CD4-positive, alpha-beta T cell (primary cell): Measurements from ENCODE around the gene NR5A2. TPM values are rescaled to one million over a fixed set of nuclear protein-coding genes. Genes with fewer than 3 reads are reported as not detected.

Source experiments
- ATAC-seq: fragments of 200-7000 bp; cut with Tn5 transposase; one replicate; pipeline ENCODE4 v1.10.0; 2022; ENCODE audit warnings: mild to moderate bottlenecking; ENCODE audit not compliant: poor library complexity
- CTCF ChIA-PET: fragments of 350-600 bp; sonication (Branson Sonifier 250); formaldehyde crosslinking; loops from one replicate; lab custom pipeline; 2021; ENCODE audit warnings: antibody characterized with exemption, inconsistent platforms; lab: Charles Lee
- POLR2A ChIA-PET: fragments of 350-600 bp; sonication (Branson Sonifier 250); formaldehyde crosslinking; loops from one replicate; lab custom pipeline; 2021; ENCODE audit warnings: antibody characterized with exemption, inconsistent platforms; lab: Charles Lee
- DNase-seq, 14 experiments: peaks; one replicate each; pipeline ENCODE4 v3.0.0-alpha.2; 2013 to 2020; ENCODE audit warnings: mixed read lengths in 2 of 14
- H3K27ac ChIP-seq, 2 donors: one replicate each; pipeline versions ENCODE4 v1.5.1 to v1.7.0; 2013; ENCODE audit warnings: low read length in 2 of 2, low read depth in 1 of 2, mild to moderate bottlenecking in 1 of 2
- H3K27me3 ChIP-seq, 2 experiments: 1 replicate in 1 of 2; 2 replicates in 1 of 2; pipeline versions ENCODE4 v1.6.1 to v1.7.0; 2013; ENCODE audit warnings: low read length in 2 of 2, control low read depth in 1 of 2, mild to moderate bottlenecking in 1 of 2, moderate library complexity in 1 of 2; ENCODE audit not compliant: insufficient read depth in 2 of 2, control insufficient read depth in 1 of 2
- H3K36me3 ChIP-seq: one replicate; pipeline ENCODE4 v1.6.1; 2013; ENCODE audit warnings: low read length, control low read depth; ENCODE audit not compliant: insufficient read depth
- H3K4me1 ChIP-seq: one replicate; pipeline ENCODE4 v1.6.1; 2013; ENCODE audit warnings: low read length, control low read depth; ENCODE audit not compliant: insufficient read depth
- H3K4me3 ChIP-seq: one replicate; pipeline ENCODE4 v1.5.1; 2013; ENCODE audit warnings: mild to moderate bottlenecking, low read length, moderate library complexity
- H3K9me3 ChIP-seq, 2 experiments: 1 replicate in 1 of 2; 2 replicates in 1 of 2; pipeline versions ENCODE4 v1.6.1 to v1.7.0; 2013; ENCODE audit warnings: low read length in 2 of 2, mild to moderate bottlenecking in 2 of 2, control low read depth in 1 of 2, moderate library complexity in 1 of 2; ENCODE audit not compliant: control insufficient read depth in 1 of 2, insufficient read depth in 1 of 2
- H3K27ac Mint-ChIP-seq: one replicate; pipeline ENCODE4 v1.8.0; 2020; ENCODE audit warnings: mixed read lengths
- H3K27me3 Mint-ChIP-seq: one replicate; pipeline ENCODE4 v1.8.0; 2021; ENCODE audit warnings: mixed read lengths
- H3K36me3 Mint-ChIP-seq: one replicate; pipeline ENCODE4 v1.8.0; 2021; ENCODE audit warnings: low read depth, mixed read lengths
- H3K4me1 Mint-ChIP-seq: one replicate; pipeline ENCODE4 v1.8.0; 2021; ENCODE audit warnings: low read depth, mixed read lengths
- H3K4me3 Mint-ChIP-seq: one replicate; pipeline ENCODE4 v1.8.0; 2020; ENCODE audit warnings: mild to moderate bottlenecking, mixed read lengths
- H3K9me3 Mint-ChIP-seq: one replicate; pipeline ENCODE4 v1.8.0; 2020; ENCODE audit warnings: mixed read lengths
- intact Hi-C, 2 experiments: fragments of 100-400 bp; cut with DNase I in 1 of 2; cut with micrococcal nuclease in 1 of 2; formaldehyde crosslinking; loops; one replicate each; pipeline versions ENCODE4 v1.15.1 to v1.9.0; 2023 to 2025; cut with DNase I, micrococcal nuclease
- total RNA-seq, 174 experiments: library from RNA in 2 of 174; stranded (reverse) in 2 of 174; gene quantifications; one replicate each; pipeline ENCODE4 v1.2.3 and lab custom pipeline; 2021 to 2026
- TF ChIP-seq, protein P1 (sequence below): fragments of 200-600 bp; IDR thresholded peaks from one replicate; pipeline ENCODE4 v1.8.0; 2022; ENCODE audit warnings: antibody characterized with exemption, mild to moderate bottlenecking

NR5A2 gene
- total RNA-seq, 2 experiments from 2014 or later = not detected

DNA sequence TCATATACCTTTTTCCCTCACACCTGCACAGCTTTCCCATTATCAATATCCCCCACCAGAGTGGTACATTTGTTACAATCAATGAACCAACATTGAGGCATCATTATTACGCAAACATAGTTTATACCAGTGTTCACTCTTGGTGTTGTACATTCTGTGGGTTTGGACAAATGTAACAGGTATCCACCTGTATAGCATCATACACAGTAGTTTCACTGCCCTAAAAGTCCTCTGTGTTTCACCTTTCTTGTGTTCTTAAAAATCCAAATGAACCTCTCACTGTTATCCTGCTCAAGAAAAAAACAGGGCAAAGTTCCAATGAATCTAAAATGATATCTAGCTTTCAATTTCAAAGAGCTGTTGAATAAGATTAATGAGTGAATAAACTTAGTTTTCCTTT, 45.9 kb upstream of the NR5A2 start:
- H3K9me3 Mint-ChIP-seq = no peaks in the 10 kb centered on the region
- H3K27ac ChIP-seq = no peak overlapping the region
- H3K9me3 ChIP-seq = no peaks in the 10 kb centered on the region
- DNase-seq = no peak
- no peaks in the 10 kb centered on the region for H3K4me1 Mint-ChIP-seq
- ATAC-seq = no peak
- intact Hi-C loops = no loop called here
- no peaks in the 10 kb centered on the region for H3K4me1 ChIP-seq
- H3K27me3 ChIP-seq = no peaks in the 10 kb centered on the region
- no peaks in the 10 kb centered on the region for H3K36me3 ChIP-seq
- no peak overlapping the region for H3K4me3 Mint-ChIP-seq
- H3K4me3 ChIP-seq = no peak overlapping the region
- no peaks in the 10 kb centered on the region for H3K27me3 Mint-ChIP-seq
- ChIA-PET CTCF (no interaction called here), POLR2A (no interaction called here)
- no peaks in the 10 kb centered on the region for H3K36me3 Mint-ChIP-seq
- TF ChIP-seq, protein P1, sequence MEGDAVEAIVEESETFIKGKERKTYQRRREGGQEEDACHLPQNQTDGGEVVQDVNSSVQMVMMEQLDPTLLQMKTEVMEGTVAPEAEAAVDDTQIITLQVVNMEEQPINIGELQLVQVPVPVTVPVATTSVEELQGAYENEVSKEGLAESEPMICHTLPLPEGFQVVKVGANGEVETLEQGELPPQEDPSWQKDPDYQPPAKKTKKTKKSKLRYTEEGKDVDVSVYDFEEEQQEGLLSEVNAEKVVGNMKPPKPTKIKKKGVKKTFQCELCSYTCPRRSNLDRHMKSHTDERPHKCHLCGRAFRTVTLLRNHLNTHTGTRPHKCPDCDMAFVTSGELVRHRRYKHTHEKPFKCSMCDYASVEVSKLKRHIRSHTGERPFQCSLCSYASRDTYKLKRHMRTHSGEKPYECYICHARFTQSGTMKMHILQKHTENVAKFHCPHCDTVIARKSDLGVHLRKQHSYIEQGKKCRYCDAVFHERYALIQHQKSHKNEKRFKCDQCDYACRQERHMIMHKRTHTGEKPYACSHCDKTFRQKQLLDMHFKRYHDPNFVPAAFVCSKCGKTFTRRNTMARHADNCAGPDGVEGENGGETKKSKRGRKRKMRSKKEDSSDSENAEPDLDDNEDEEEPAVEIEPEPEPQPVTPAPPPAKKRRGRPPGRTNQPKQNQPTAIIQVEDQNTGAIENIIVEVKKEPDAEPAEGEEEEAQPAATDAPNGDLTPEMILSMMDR = no peak
- no peak overlapping the region for H3K27ac Mint-ChIP-seq

DNA sequence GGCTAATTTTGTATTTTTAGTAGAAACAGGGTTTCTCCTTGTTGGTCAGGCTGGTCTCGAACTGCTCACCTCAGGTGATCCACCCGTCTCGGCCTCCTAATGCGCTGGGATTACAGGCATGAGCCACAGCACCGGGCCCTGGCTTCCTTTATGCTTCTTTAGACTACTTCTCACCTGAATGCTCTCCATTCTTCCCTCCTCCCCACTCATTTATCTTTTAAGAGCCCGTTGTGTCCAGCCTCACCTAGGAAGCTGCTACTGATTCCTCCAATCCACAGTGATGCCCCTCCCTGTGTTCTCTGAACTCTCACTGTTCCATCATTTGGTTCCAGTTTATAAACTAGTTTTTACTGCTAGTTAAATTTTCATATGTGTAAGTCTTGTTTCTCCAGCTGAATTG, 44.9 kb upstream of the NR5A2 start:
- no peaks in the 10 kb centered on the region for H3K9me3 Mint-ChIP-seq
- intact Hi-C loops = no loop called here
- TF ChIP-seq, protein P1 = no peak
- H3K27me3 Mint-ChIP-seq = no peaks in the 10 kb centered on the region
- DNase-seq (no peak), ATAC-seq (no peak)
- H3K4me3 ChIP-seq = no peak overlapping the region
- H3K36me3 Mint-ChIP-seq = no peaks in the 10 kb centered on the region
- H3K4me1 ChIP-seq = no peaks in the 10 kb centered on the region
- no peaks in the 10 kb centered on the region for H3K9me3 ChIP-seq
- H3K27ac ChIP-seq = no peak overlapping the region
- no peaks in the 10 kb centered on the region for H3K36me3 ChIP-seq
- no peak overlapping the region for H3K27ac Mint-ChIP-seq
- no peaks in the 10 kb centered on the region for H3K27me3 ChIP-seq
- POLR2A ChIA-PET = no interaction called here
- H3K4me1 Mint-ChIP-seq = no peaks in the 10 kb centered on the region
- H3K4me3 Mint-ChIP-seq = no peak overlapping the region
- CTCF ChIA-PET = no interaction called here

DNA sequence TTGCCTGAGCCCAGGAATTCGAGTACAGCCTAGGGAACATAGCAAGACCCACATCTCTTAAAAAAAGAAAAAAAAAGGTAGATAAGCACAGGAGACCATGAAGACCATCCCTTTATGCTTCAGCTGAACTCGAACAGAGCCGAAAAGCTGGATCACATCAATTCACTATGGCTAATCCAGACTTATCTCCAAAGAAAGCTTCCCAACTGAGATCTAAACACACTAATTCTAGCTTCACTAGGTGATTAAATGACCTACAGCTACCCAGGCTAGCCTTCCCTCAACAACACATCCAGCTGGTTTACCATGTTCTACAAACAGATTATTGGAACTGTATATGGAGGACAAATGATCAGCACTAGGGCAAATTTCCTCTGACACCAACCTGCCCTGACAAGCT, 44.0 kb upstream of the NR5A2 start:
- CTCF ChIA-PET = no interaction called here
- Histone ChIP-seq H3K36me3 (no peaks in the 10 kb centered on the region), H3K4me1 (no peaks in the 10 kb centered on the region), H3K9me3 (no peaks in the 10 kb centered on the region), H3K27me3 (no peaks in the 10 kb centered on the region), H3K27ac (no peak overlapping the region), H3K4me3 (no peak overlapping the region)
- no peak for DNase-seq
- H3K27me3 Mint-ChIP-seq = no peaks in the 10 kb centered on the region
- no peak for ATAC-seq
- H3K27ac Mint-ChIP-seq = no peak overlapping the region
- intact Hi-C loops = no loop called here
- POLR2A ChIA-PET = no interaction called here
- no peaks in the 10 kb centered on the region for H3K9me3 Mint-ChIP-seq
- H3K36me3 Mint-ChIP-seq = no peaks in the 10 kb centered on the region
- TF ChIP-seq, protein P1 = no peak
- no peaks in the 10 kb centered on the region for H3K4me1 Mint-ChIP-seq
- H3K4me3 Mint-ChIP-seq = no peak overlapping the region
